ENCODE data around the gene HOOK1.
"Not testable (repeated sequence)": the region's sequence is repeated elsewhere in the genome, so short reads cannot be mapped to it uniquely, and the experiment has no call there.

HOOK1 gene

GRCh38 chr1:59827055-59827643 lies 12.4 kb downstream of the HOOK1 start:
- TF ChIP-seq CTCF (IDR thresholded peaks at IDR 0.05; ENCODE audit: low read depth, low read length): no peak
- no peak for DNase-seq (ENCODE audit: extremely low read depth, low read depth)

- TF ChIP-seq CTCF (IDR thresholded peaks at IDR 0.05; ENCODE audit: low read depth, low read length): no peak
- no peak for DNase-seq (ENCODE audit: extremely low read depth, low read depth)
Observed at GRCh38 chr1:59828160-59828559, 13.4 kb downstream of the HOOK1 start.

- TF ChIP-seq CTCF (IDR thresholded peaks at IDR 0.05; ENCODE audit: low read depth, low read length): no peak
- no peak for DNase-seq (ENCODE audit: extremely low read depth, low read depth)
Observed at GRCh38 chr1:59831529-59831928, 16.8 kb downstream of the HOOK1 start.

- DNase-seq (ENCODE audit: extremely low read depth, low read depth): no peak
Observed at GRCh38 chr1:59833022-59833421, 18.3 kb downstream of the HOOK1 start.

GRCh38 chr1:59833991-59834390 lies 19.2 kb downstream of the HOOK1 start:
- no peak for TF ChIP-seq CTCF (IDR thresholded peaks at IDR 0.05; ENCODE audit: low read depth, low read length)
- no peak for DNase-seq (ENCODE audit: extremely low read depth, low read depth)

More at GRCh38 chr1:59833022-59833421, 18.3 kb downstream of the HOOK1 start:
- no peak for TF ChIP-seq CTCF (IDR thresholded peaks at IDR 0.05; ENCODE audit: low read depth, low read length)

GRCh38 chr1:59837857-59838256 lies 23.1 kb downstream of the HOOK1 start:
- DNase-seq (ENCODE audit: extremely low read depth, low read depth): not testable (repeated sequence)

- no peak for DNase-seq (ENCODE audit: extremely low read depth, low read depth)
- TF ChIP-seq CTCF (IDR thresholded peaks at IDR 0.05; ENCODE audit: low read depth, low read length): no peak
Observed at GRCh38 chr1:59845091-59845490, 30.3 kb downstream of the HOOK1 start.

- TF ChIP-seq CTCF (IDR thresholded peaks at IDR 0.05; ENCODE audit: low read depth, low read length): no peak
- DNase-seq (ENCODE audit: extremely low read depth, low read depth): no peak
Observed at GRCh38 chr1:59846209-59846894, 31.6 kb downstream of the HOOK1 start.

All from AG09319 (cell line).